NCI-H2107 treated with DMSO at 0.1 percent for 48 hours (cell line): ENCODE data around the gene OSER1.

Source experiments
- DNase-seq: peaks from one replicate; lab custom pipeline; 2025; ENCODE audit not compliant: unreplicated experiment; lab: John Stamatoyannopoulos, UW

Gene OSER1

GRCh38 chr20:44180814-44181213 lies 29.8 kb downstream of the OSER1 start:
- DNase-seq, result no peak

- DNase-seq, result no peak
Measured at GRCh38 chr20:44176833-44177534, 33.6 kb downstream of the OSER1 start.

- no peak for DNase-seq
Measured at GRCh38 chr20:44174996-44175765, 35.4 kb downstream of the OSER1 start.

GRCh38 chr20:44173846-44174245 lies 36.7 kb downstream of the OSER1 start:
- DNase-seq, result no peak

GRCh38 chr20:44173116-44173515 lies 37.5 kb downstream of the OSER1 start:
- no peak for DNase-seq

- no peak for DNase-seq
Measured at GRCh38 chr20:44172572-44172950, 38.0 kb downstream of the OSER1 start.

- DNase-seq, result no peak
Measured at GRCh38 chr20:44171775-44172571, 38.6 kb downstream of the OSER1 start.

- no peak for DNase-seq
Measured at GRCh38 chr20:44170816-44171410, 39.7 kb downstream of the OSER1 start.

- no peak for DNase-seq
Measured at GRCh38 chr20:44167736-44168135, 42.8 kb downstream of the OSER1 start.

- no peak for DNase-seq
Measured at GRCh38 chr20:44166477-44166876, 44.1 kb downstream of the OSER1 start.

GRCh38 chr20:44166008-44166407 lies 44.6 kb downstream of the OSER1 start:
- DNase-seq, result no peak

- no peak for DNase-seq
Measured at GRCh38 chr20:44160133-44160532, 50.4 kb downstream of the OSER1 start.

GRCh38 chr20:44159711-44160110 lies 50.9 kb downstream of the OSER1 start:
- no peak for DNase-seq

- no peak for DNase-seq
Measured at GRCh38 chr20:44159125-44159524, 51.4 kb downstream of the OSER1 start.

- DNase-seq, result no peak
Measured at GRCh38 chr20:44157061-44157460, 53.5 kb downstream of the OSER1 start.

GRCh38 chr20:44154521-44155001 lies 56.0 kb downstream of the OSER1 start:
- DNase-seq, result no peak

GRCh38 chr20:44153636-44154043 lies 56.9 kb downstream of the OSER1 start:
- DNase-seq, result no peak

- DNase-seq, result no peak
Measured at GRCh38 chr20:44151621-44152416, 58.8 kb downstream of the OSER1 start.

GRCh38 chr20:44146272-44146671 lies 64.3 kb downstream of the OSER1 start:
- no peak for DNase-seq
